ENCODE results near the gene FLACC1. TPM values are rescaled to one million over a fixed set of nuclear protein-coding genes. Genes with fewer than 3 reads are reported as not detected.

Gene FLACC1
- total and polyA plus RNA-seq, 5 experiments from 2014 or later = 1.6 to 8.4 (median 1.9) TPM

GRCh38 chr2:201270293-201271001 is 86.7 kb downstream of the FLACC1 start:
- DNase-seq (no peak), ATAC-seq (no peak)
- POLR2A ChIA-PET = interaction anchor here (0.8 to 1.6 kb wide), 3 partner anchors 10 to 38 kb away, joined by 3 to 7 read pairs (median 4); partner anchors contain the start of gene CASP8
- no peaks in the 10 kb centered on the region for H3K9me3 Mint-ChIP-seq
- peaks cover 29 to 82% (median 71%) of the 10 kb centered on the region in 4 donors for H3K4me1 Mint-ChIP-seq
- peak overlapping the region in 9 of 10 donors; percentile 4 to 91 (median 75) for H3K27ac Mint-ChIP-seq
- H3K27me3 Mint-ChIP-seq = no peaks in the 10 kb centered on the region
- peak overlapping the region in 2 of 10 donors; percentile 10 to 45 for H3K4me3 Mint-ChIP-seq
- H3K36me3 Mint-ChIP-seq = peaks cover 7 to 93% (median 42%) of the 10 kb centered on the region in 3 donors

DNA sequence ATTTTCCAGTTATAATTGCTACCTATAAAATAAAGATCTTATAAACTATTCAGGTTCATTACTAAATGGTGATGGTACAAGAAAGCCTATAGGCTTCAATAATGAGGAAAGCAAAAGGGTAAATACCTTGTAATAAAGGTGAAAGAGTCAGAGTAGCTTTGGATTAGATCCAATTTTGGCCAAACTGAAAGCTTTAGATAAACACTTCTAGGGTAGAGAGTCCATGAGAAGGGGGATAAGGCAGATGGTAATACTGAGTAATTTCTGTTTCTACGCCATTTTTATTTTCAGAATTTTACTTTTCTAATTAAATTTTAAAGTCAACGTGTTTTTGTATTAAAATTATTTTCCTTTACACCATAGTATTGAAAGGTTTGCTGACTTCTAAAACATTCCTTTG is 87.4 kb downstream of the FLACC1 start:
- Mint-ChIP-seq H3K9me3 (no peaks in the 10 kb centered on the region), H3K27ac (peak overlapping the region in 8 of 10 donors; percentile 22 to 84 (median 74)), H3K27me3 (no peaks in the 10 kb centered on the region), H3K4me1 (peaks cover 28 to 86% (median 75%) of the 10 kb centered on the region in 4 donors), H3K4me3 (no peak overlapping the region), H3K36me3 (peaks cover 7 to 86% (median 37%) of the 10 kb centered on the region in 3 donors)
- ATAC-seq (no peak), DNase-seq (no peak)
- POLR2A ChIA-PET = interaction anchor here (0.6 to 1.6 kb wide), 4 partner anchors 9 to 914 kb away, joined by 3 to 7 read pairs (median 3); partner anchors contain the start of gene CASP8

DNA sequence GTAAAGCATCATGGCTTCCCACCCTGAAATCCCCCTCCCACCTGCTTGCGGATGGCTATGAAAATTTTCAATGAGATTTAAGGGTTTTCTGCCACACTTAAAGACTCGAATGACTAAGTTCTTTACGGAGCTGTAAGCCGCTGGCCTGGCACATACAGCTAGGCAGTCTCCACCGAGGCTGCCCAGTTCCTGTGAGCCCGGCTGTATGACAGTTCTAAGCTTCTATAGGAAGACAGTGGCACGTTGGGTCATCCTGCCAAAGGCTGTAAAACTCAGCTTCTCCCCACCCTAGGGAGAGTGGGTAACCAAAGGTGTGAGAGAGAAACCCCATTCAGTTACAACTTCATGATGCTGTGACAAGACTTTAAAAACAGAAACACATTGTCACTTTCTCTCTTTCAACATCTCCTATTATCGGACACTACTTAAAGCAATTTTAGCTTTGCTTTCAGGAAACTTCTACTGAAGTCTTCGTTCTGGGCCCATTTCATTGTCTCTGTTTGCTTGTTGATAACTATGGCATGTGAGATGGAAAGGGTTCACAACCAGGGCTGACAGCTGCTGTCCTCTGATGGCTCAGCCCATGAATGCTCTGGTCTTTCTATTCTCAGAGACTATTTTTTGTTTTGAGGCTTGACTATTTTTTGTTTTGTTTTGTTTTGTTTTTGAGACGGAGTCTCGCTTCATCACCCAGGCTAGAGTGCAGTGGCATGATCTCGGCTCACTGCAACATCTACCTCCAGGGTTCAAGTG is 89.7 kb downstream of the FLACC1 start:
- Mint-ChIP-seq H3K36me3 (peaks cover 7 to 64% (median 24%) of the 10 kb centered on the region in 3 donors), H3K27me3 (no peaks in the 10 kb centered on the region), H3K4me1 (peaks cover 36 to 96% (median 86%) of the 10 kb centered on the region in 4 donors), H3K27ac (peak overlapping the region in 9 of 10 donors; percentile 63 to 98 (median 78)), H3K4me3 (peak overlapping the region in 4 of 10 donors; percentile 52 to 68 (median 64)), H3K9me3 (no peaks in the 10 kb centered on the region)
- ATAC-seq (no peak), DNase-seq (no peak)
- POLR2A ChIA-PET = interaction anchor here (0.5 to 0.9 kb wide), 4 partner anchors 10 to 333 kb away, joined by 3 to 5 read pairs (median 4); no protein-coding TSS in a partner anchor

DNA sequence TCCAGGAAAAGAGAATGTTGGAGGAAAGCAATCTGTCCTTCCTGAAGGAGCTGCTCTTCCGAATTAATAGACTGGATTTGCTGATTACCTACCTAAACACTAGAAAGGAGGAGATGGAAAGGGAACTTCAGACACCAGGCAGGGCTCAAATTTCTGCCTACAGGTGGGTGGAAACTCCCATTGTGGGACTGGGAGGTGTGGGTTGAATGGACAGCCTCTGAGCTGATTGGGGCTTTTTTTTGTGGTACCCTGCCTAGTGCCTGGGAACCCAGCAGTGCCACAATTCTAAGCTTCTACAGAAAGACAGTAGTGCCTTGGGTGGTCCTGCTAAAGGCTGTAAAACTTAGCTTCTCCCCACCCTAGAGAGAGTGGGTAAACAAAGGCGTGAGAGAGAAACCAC is 90.5 kb downstream of the FLACC1 start:
- H3K36me3 Mint-ChIP-seq = peaks cover 7 to 56% (median 19%) of the 10 kb centered on the region in 3 donors
- POLR2A ChIA-PET = interaction anchor here (0.6 to 2.0 kb wide), 3 partner anchors 10 to 20 kb away, joined by 3 to 5 read pairs (median 4); no protein-coding TSS in a partner anchor

GRCh38 chr2:201264472-201265173 is 92.5 kb downstream of the FLACC1 start:
- ATAC-seq (no peak), DNase-seq (no peak)

More for the DNA sequence above, 90.5 kb downstream of the FLACC1 start:
- Mint-ChIP-seq H3K4me1 (peaks cover 33 to 92% (median 85%) of the 10 kb centered on the region in 4 donors), H3K9me3 (no peaks in the 10 kb centered on the region), H3K27ac (peak overlapping the region; percentile 40 to 98 (median 76)), H3K27me3 (no peaks in the 10 kb centered on the region), H3K4me3 (peak overlapping the region in 5 of 10 donors; percentile 28 to 87 (median 39))
- ATAC-seq (no peak), DNase-seq (no peak)

GRCh38 chr2:201263779-201264178 is 93.4 kb downstream of the FLACC1 start:
- H3K27ac Mint-ChIP-seq = peak overlapping the region; percentile 58 to 99 (median 87)
- POLR2A ChIA-PET = interaction anchor here (0.8 to 2.1 kb wide), 5 partner anchors 10 to 27 kb away, joined by 4 to 11 read pairs (median 4); no protein-coding TSS in a partner anchor

More at GRCh38 chr2:201264472-201265173, 92.5 kb downstream of the FLACC1 start:
- Mint-ChIP-seq H3K4me3 (peak overlapping the region; percentile 54 to 98 (median 84)), H3K4me1 (peaks cover 35 to 86% (median 79%) of the 10 kb centered on the region in 4 donors), H3K9me3 (no peaks in the 10 kb centered on the region), H3K36me3 (peaks cover 12 to 36% (median 17%) of the 10 kb centered on the region in 3 donors), H3K27me3 (no peaks in the 10 kb centered on the region), H3K27ac (peak overlapping the region; percentile 58 to 99 (median 87))
- POLR2A ChIA-PET = interaction anchor here (0.5 to 2.1 kb wide), 8 partner anchors 8 to 331 kb away, joined by 3 to 11 read pairs (median 4); partner anchors contain the start of gene FLACC1

DNA sequence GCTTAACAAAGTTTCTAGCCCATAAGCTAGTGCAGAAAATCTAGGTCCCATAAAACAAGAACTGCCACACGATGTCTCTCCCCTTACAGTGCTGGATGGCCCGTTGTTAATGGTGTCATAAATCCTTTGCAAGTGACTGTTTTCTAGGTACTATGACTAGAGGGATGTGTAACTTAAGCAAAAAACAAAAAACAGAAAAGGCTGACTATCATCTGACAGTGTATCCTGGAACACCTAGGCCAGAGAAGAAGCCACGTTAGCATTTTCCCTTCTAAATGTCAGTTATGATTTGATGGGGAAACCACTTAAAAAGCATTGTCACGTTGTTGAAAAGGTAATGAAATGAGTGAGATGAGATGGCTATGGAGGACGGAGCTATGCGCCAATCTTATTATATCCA is 94.4 kb downstream of the FLACC1 start:
- Mint-ChIP-seq H3K36me3 (peaks cover 12 to 19% (median 13%) of the 10 kb centered on the region in 3 donors), H3K9me3 (no peaks in the 10 kb centered on the region), H3K4me1 (peaks cover 39 to 87% (median 82%) of the 10 kb centered on the region in 4 donors), H3K4me3 (peak overlapping the region; percentile 68 to 98 (median 88)), H3K27me3 (peaks cover 0 to 1% (median 0%) of the 10 kb centered on the region in 5 donors), H3K27ac (peak overlapping the region; percentile 85 to 99 (median 90))
- ATAC-seq (no peak), DNase-seq (peak in 1 of 10 donors; percentile 60)
- POLR2A ChIA-PET = interaction anchor here (0.7 to 3.2 kb wide), 7 partner anchors 9 to 98 kb away, joined by 3 to 21 read pairs (median 4); no protein-coding TSS in a partner anchor

More at GRCh38 chr2:201263779-201264178, 93.4 kb downstream of the FLACC1 start:
- Mint-ChIP-seq H3K9me3 (no peaks in the 10 kb centered on the region), H3K4me1 (peaks cover 33 to 85% (median 77%) of the 10 kb centered on the region in 4 donors), H3K27me3 (no peaks in the 10 kb centered on the region), H3K36me3 (peaks cover 12 to 27% (median 13%) of the 10 kb centered on the region in 3 donors), H3K4me3 (peak overlapping the region; percentile 54 to 98 (median 84))
- DNase-seq (peak in 2 of 10 donors; percentile 22 to 27), ATAC-seq (no peak)

- peaks cover 10 to 12% (median 11%) of the 10 kb centered on the region in 3 donors for H3K36me3 Mint-ChIP-seq
- POLR2A ChIA-PET = interaction anchor here (0.6 to 5.8 kb wide), 10 partner anchors 10 to 398 kb away, joined by 3 to 72 read pairs (median 4); partner anchors contain the start of gene CLK1
- H3K4me1 Mint-ChIP-seq = peaks cover 41 to 86% (median 82%) of the 10 kb centered on the region in 4 donors
- H3K27me3 Mint-ChIP-seq = peaks cover 0 to 1% (median 0%) of the 10 kb centered on the region in 5 donors
- peak overlapping the region; percentile 89 to 100 (median 98) for H3K4me3 Mint-ChIP-seq
- H3K27ac Mint-ChIP-seq = peak overlapping the region; percentile 96 to 100 (median 99)
- DNase-seq (peak in 4 of 10 donors; percentile 33 to 50 (median 45)), ATAC-seq (no peak)
- H3K9me3 Mint-ChIP-seq = no peaks in the 10 kb centered on the region
Observed at GRCh38 chr2:201261906-201262305, 95.2 kb downstream of the FLACC1 start.

DNA sequence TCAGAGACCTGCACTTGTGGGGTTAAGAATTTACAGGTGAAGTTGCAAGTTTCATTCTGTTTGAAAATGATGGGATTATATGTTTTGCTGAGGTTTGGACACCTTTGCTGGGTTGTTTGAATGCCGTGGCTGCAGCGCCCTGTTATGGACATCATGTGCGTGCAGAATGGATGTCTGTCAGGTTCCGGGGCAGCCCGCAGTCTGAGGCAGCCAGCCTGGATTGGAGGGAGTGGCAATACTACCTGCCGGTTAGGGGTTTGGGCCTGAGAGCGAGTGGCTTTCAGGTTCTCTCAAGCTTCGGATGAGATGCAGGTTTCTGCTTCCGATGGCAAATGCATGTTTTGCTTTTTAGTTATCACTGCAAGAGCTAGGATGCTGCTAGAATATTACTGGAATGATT is 95.7 kb downstream of the FLACC1 start:
- H3K4me1 Mint-ChIP-seq = peaks cover 42 to 86% (median 83%) of the 10 kb centered on the region in 4 donors
- peak; percentile 23 to 81 (median 48) for DNase-seq
- H3K9me3 Mint-ChIP-seq = no peaks in the 10 kb centered on the region
- peak in 1 of 2 donors; percentile 8 for ATAC-seq
- peaks cover 0 to 1% (median 0%) of the 10 kb centered on the region in 5 donors for H3K27me3 Mint-ChIP-seq
- H3K36me3 Mint-ChIP-seq = peaks cover 6 to 8% (median 6%) of the 10 kb centered on the region in 3 donors
- POLR2A ChIA-PET = interaction anchor here (0.6 to 5.8 kb wide), 17 partner anchors 8 to 519 kb away, joined by 3 to 72 read pairs (median 6); partner anchors contain the start of genes ALS2, CLK1, STRADB and TRAK2
- H3K27ac Mint-ChIP-seq = peak overlapping the region; percentile 96 to 100 (median 99)
- H3K4me3 Mint-ChIP-seq = peak overlapping the region; percentile 89 to 100 (median 98)

- ATAC-seq (peak; percentile 16 to 29), DNase-seq (peak; percentile 17 to 82 (median 65))
- Mint-ChIP-seq H3K4me3 (peak within 1 kb of the TSS; percentile 89 to 100 (median 98)), H3K36me3 (peaks cover 0 to 4% (median 3%) of the 10 kb centered on the region in 3 donors), H3K27me3 (peaks cover 0 to 1% (median 0%) of the 10 kb centered on the region in 5 donors), H3K4me1 (peaks cover 33 to 85% (median 78%) of the 10 kb centered on the region in 4 donors), H3K9me3 (no peaks in the 10 kb centered on the region), H3K27ac (peak within 1 kb of the TSS; percentile 97 to 100 (median 99))
- POLR2A ChIA-PET = interaction anchor here (0.6 to 5.8 kb wide), 28 partner anchors 8 to 1375 kb away, joined by 3 to 72 read pairs (median 5); partner anchors contain the start of genes ALS2, CASP10, CLK1 and NIF3L1
Observed at GRCh38 chr2:201260302-201260800, 96.8 kb downstream of the FLACC1 start, which contains the start of gene CASP8. CASP8 (plus strand) TSS chr2:201260536; CDS start chr2:201266487, 5,951 bp downstream.

All from naive thymus-derived CD8-positive, alpha-beta T cell (primary cell).